DOHH2 (cell line): ENCODE measurements around the gene STX18.
"Not testable (repeated sequence)": the region's sequence is repeated elsewhere in the genome, so short reads cannot be mapped to it uniquely, and the experiment has no call there.

Source experiments
- H3F3A ChIP-seq: fragments of 200-600 bp; sonication (generic), shearing (Covaris generic); 2 replicates; pipeline ENCODE4 v1.6.0; 2016; ENCODE audit warnings: antibody characterized with exemption, mild to moderate bottlenecking; ENCODE audit not compliant: control insufficient read depth, insufficient read depth
- H3K27ac ChIP-seq: fragments of 200-600 bp; sonication (generic); 2 replicates; pipeline ENCODE4 v1.5.1; 2014; ENCODE audit warnings: low read depth, mild to moderate bottlenecking, low read length, moderate library complexity
- H3K27me3 ChIP-seq: fragments of 200-600 bp; sonication (generic); 2 replicates; pipeline ENCODE4 v1.6.1; 2014; ENCODE audit warnings: mild to moderate bottlenecking, low read length, mixed read lengths; ENCODE audit not compliant: control insufficient read depth
- H3K36me3 ChIP-seq: fragments of 200-600 bp; sonication (generic); 2 replicates; pipeline ENCODE4 v1.6.1; 2014; ENCODE audit warnings: mild to moderate bottlenecking, low read length, moderate library complexity, mixed read lengths; ENCODE audit not compliant: control insufficient read depth
- H3K4me1 ChIP-seq: fragments of 200-600 bp; sonication (generic); 2 replicates; pipeline ENCODE4 v1.6.1; 2014; ENCODE audit warnings: mild to moderate bottlenecking, low read length, mixed read lengths; ENCODE audit not compliant: control insufficient read depth
- H3K4me2 ChIP-seq: fragments of 200-600 bp; sonication (generic); 2 replicates; pipeline ENCODE4 v1.6.0; 2014; ENCODE audit warnings: mild to moderate bottlenecking, low read length, moderate library complexity
- H3K4me3 ChIP-seq: fragments of 200-600 bp; sonication (generic); 2 replicates; pipeline ENCODE4 v1.5.1; 2014; ENCODE audit warnings: mild to moderate bottlenecking, low read length, mixed read lengths
- H3K79me2 ChIP-seq: fragments of 200-600 bp; sonication (generic); 2 replicates; pipeline ENCODE4 v1.6.1; 2014; ENCODE audit warnings: mild to moderate bottlenecking, low read length, mixed read lengths; ENCODE audit not compliant: control insufficient read depth
- H3K9me2 ChIP-seq: fragments of 200-600 bp; sonication (generic); replicated peaks from 2 replicates; pipeline ENCODE4 v1.6.1; 2014; ENCODE audit warnings: mild to moderate bottlenecking, low read length, mixed read lengths; ENCODE audit not compliant: control insufficient read depth
- H3K9me3 ChIP-seq: fragments of 200-600 bp; sonication (generic); 2 replicates; pipeline ENCODE4 v1.6.1; 2014; ENCODE audit warnings: antibody characterized with exemption, low read length, mixed read lengths; ENCODE audit not compliant: control insufficient read depth, insufficient read depth
- H4K20me1 ChIP-seq: fragments of 200-600 bp; sonication (generic); 2 replicates; pipeline ENCODE4 v1.6.0; 2014; ENCODE audit warnings: low read depth, mild to moderate bottlenecking, antibody characterized with exemption, low read length, moderate library complexity; ENCODE audit not compliant: control insufficient read depth, insufficient read depth
- EZH2phosphoT487 ChIP-seq: fragments of 200-600 bp; sonication (generic); IDR thresholded peaks from 2 replicates; pipeline ENCODE4 v1.6.1; 2017; ENCODE audit warnings: borderline replicate concordance, mild to moderate bottlenecking, antibody characterized with exemption, low read length, moderate library complexity, mixed read lengths
- TF ChIP-seq, protein P1 (sequence below): fragments of 200-600 bp; sonication (generic); IDR thresholded peaks from one replicate; pipeline ENCODE4 v1.5.1; 2014; ENCODE audit warnings: antibody characterized with exemption, mild to moderate bottlenecking, low read depth, low read length; ENCODE audit not compliant: poor library complexity, severe bottlenecking

Gene STX18

DNA sequence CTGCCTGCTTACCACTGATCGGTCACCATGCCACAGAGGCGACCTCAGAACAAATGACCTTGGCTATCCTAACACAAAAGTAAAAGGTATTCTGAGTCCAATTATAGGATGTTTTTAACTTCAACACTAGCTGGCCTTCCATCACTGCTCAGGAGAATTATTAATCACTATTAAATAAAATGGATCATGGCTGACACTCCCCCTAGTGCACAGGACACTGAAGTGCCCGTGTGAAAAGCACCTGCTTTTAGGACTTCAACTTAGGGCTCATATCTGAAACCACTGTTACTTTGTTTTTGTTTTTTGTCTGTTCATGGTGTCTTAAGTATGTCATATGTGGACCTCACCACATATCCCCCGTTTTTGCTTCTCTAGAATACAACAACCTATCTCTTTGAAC lies 33.9 kb downstream of the STX18 start:
- Histone ChIP-seq H3F3A (0 out of 2 replicates have a peak, but pooled peaks cover 7% of the 10 kb centered on the region), H4K20me1 (no peaks in the 10 kb centered on the region), H3K27me3 (no peaks in the 10 kb centered on the region), H3K9me2 (no peaks in the 10 kb centered on the region), H3K4me2 (no peak overlapping the region), H3K4me3 (no peak overlapping the region), H3K79me2 (peaks cover 22% of the 10 kb centered on the region), H3K9me3 (no peaks in the 10 kb centered on the region), H3K36me3 (0 out of 2 replicates have a peak, but pooled peaks cover 3% of the 10 kb centered on the region), H3K4me1 (peaks cover 18% of the 10 kb centered on the region), H3K27ac (no peak overlapping the region)
- TF ChIP-seq, protein P1, sequence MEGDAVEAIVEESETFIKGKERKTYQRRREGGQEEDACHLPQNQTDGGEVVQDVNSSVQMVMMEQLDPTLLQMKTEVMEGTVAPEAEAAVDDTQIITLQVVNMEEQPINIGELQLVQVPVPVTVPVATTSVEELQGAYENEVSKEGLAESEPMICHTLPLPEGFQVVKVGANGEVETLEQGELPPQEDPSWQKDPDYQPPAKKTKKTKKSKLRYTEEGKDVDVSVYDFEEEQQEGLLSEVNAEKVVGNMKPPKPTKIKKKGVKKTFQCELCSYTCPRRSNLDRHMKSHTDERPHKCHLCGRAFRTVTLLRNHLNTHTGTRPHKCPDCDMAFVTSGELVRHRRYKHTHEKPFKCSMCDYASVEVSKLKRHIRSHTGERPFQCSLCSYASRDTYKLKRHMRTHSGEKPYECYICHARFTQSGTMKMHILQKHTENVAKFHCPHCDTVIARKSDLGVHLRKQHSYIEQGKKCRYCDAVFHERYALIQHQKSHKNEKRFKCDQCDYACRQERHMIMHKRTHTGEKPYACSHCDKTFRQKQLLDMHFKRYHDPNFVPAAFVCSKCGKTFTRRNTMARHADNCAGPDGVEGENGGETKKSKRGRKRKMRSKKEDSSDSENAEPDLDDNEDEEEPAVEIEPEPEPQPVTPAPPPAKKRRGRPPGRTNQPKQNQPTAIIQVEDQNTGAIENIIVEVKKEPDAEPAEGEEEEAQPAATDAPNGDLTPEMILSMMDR, result peak; percentile 72
- TF ChIP-seq EZH2phosphoT487, result no peak

DNA sequence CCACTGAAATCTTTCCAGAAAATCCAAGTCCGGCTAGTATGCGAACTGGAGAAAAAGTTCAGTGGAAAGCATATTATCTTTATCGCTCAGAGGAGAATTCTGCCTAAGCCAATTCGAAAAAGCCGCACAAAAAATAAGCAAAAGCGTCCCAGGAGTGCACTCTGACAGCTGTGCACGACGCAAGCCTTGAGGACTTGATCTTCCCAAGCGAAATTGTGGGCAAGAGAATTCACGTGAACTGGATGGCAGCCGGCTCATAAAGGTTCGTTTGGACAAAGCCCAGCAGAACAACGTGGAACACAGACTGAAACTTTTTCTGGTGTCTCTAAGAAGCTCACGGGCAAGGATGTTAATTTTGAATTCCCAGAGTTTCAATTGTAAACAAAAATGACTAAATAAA lies 34.4 kb downstream of the STX18 start:
- 0 out of 2 replicates have a peak, but pooled peaks cover 3% of the 10 kb centered on the region for H3K36me3 ChIP-seq
- no peak for TF ChIP-seq EZH2phosphoT487
- TF ChIP-seq, protein P1, result no peak
- H3K4me2 ChIP-seq, result no peak overlapping the region
- no peaks in the 10 kb centered on the region for H3K27me3 ChIP-seq
- H3K79me2 ChIP-seq, result peaks cover 24% of the 10 kb centered on the region
- H3F3A ChIP-seq, result 0 out of 2 replicates have a peak, but pooled peaks cover 7% of the 10 kb centered on the region
- no peak overlapping the region for H3K27ac ChIP-seq
- no peak overlapping the region for H3K4me3 ChIP-seq
- H4K20me1 ChIP-seq, result no peaks in the 10 kb centered on the region
- H3K9me3 ChIP-seq, result no peaks in the 10 kb centered on the region
- no peaks in the 10 kb centered on the region for H3K9me2 ChIP-seq
- H3K4me1 ChIP-seq, result peaks cover 23% of the 10 kb centered on the region

DNA sequence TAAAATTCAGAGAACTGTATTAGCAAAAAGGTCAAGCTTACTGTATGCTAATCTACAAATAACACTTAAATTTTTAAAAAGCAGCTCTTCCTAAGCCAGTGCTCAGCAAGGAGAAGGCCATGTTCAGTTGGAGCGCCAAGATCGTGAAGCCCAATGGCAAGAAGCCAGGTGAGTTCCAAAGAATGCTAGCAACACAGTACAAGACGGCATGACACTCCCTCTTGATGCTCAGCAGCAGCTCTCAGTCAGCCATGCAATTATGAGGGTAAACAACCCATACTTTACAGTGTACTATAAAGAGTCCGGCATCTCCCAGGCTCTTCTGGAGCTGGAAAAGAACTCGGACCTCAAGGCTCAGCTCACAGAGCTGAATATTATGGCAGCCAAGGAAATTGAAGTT lies 34.9 kb downstream of the STX18 start:
- Histone ChIP-seq H3K27ac (no peak overlapping the region), H3K4me1 (peaks cover 24% of the 10 kb centered on the region), H3K4me3 (no peak overlapping the region), H3K9me3 (no peaks in the 10 kb centered on the region), H3K79me2 (peaks cover 25% of the 10 kb centered on the region), H3F3A (0 out of 2 replicates have a peak, but pooled peaks cover 7% of the 10 kb centered on the region), H3K36me3 (0 out of 2 replicates have a peak, but pooled peaks cover 3% of the 10 kb centered on the region), H3K27me3 (no peaks in the 10 kb centered on the region), H3K4me2 (no peak overlapping the region), H3K9me2 (no peaks in the 10 kb centered on the region), H4K20me1 (no peaks in the 10 kb centered on the region)
- TF ChIP-seq EZH2phosphoT487, result no peak
- TF ChIP-seq, protein P1, result no peak

DNA sequence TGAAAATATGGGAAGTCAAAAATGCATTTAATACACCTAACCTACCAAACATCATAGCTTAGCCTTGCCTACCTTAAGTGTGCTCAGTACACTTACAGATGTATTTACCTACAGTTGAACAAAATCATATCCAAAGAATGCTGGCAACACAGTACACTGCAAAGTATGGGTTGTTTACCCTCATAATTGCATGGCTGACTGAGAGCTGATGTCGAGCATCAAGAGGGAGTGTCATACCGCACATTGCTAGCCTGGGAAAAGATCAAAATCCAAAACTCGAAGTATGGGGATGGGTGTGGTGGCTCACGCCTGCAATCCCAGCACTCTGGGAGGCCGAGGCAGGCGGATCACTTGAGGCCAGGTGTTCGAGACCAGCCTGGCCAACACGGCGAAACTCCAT lies 36.6 kb downstream of the STX18 start:
- H3F3A ChIP-seq, H4K20me1 ChIP-seq, H3K36me3 ChIP-seq, H3K27me3 ChIP-seq, H3K9me3 ChIP-seq, H3K27ac ChIP-seq, H3K9me2 ChIP-seq, H3K4me3 ChIP-seq, H3K4me2 ChIP-seq: not testable (repeated sequence)
- Histone ChIP-seq H3K4me1 (peaks cover 24% of the 10 kb centered on the region), H3K79me2 (peaks cover 30% of the 10 kb centered on the region)
